T-helper 1 cell (primary cell): ENCODE results near the gene NADK.
"Not testable (repeated sequence)": the region's sequence is repeated elsewhere in the genome, so short reads cannot be mapped to it uniquely, and the experiment has no call there.

Experiments used
- DNase-seq, 5 donors: peaks; one replicate each; pipeline ENCODE4 v3.0.0-alpha.2; 2012 to 2020

NADK gene

DNA sequence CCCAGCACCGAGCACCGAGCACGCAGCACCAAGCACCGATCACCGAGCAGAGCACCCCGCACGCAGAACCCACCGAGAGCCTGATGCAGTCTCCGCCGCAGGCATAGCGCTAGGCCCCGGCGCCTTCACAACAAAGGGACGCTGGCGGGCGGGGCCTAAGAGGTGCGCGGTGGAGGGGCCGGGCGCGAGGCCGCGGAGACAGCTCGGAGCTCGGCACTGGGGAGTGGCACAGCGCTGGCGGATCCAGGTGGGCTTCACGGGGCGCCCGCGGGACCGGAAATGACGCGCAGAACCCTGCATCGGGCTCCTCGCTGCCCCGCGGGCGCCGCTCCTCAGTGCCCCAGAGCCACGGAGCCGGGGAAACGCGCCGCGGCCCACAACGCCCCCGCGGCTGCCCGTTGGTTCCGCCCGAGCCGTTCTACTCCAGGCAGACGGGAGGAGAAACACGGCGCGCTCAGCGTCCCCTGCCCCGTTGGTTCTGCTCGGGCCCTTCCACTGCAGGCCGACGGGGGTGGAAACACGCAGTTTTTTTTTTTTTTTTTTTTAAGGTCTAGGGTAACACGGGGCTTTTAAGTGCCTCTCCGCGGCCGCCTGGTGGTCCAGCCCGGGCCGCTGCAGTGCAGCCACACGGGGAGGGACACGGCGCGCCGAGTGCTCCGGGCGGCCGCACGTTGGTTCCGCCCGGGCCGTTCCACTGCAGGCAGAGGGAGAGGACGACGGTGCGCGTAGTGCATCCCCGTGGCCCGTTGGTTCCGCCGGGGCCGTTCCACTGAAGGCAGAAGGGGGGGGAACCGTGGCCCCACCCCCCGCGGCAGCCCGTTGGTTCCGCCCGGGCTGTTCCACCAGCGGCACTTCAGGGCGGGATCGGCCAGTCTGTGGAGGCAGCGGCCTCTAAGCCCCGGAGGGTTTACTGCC, 32.4 kb downstream of the NADK start:
- DNase-seq = peak; percentile 57 to 89 (median 70)

DNA sequence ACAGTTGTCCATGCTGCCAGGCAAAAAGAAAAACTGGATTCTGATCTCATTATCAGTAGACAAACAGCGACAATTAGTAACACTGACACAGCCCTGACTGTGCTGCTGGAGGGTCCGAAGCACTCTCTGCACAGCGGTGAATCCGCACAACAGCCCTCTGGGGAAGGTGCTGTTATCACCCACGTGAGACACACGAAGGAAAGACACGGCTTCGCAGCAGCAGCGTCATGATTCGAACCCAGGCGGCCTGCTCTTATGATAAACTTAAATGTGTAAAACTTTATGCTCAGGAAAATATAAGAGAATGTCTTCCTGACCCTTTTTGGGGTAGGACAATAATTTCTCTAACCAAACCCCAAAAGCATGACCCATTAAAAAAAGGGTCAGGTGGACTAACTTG, 35.7 kb downstream of the NADK start:
- not testable (repeated sequence) for DNase-seq

DNA sequence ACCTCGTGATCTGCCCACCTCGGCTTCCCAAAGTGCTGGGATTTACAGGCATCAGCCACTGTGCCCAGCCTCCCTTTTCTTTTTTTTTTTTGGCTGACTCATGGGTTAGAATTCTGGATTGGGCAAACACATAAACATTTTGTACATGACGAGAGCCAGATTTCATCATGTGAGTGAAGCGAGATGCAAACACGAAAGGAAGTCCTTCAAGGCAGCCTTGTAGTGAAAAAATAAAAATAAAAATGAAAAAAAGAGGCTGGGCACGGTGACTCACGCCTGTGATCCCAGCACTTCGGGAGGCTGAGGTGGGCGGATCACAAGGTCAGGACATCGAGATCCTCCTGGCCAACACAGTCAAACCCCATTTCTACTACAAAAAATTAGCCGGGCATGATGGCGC, 37.3 kb downstream of the NADK start:
- not testable (repeated sequence) for DNase-seq

DNA sequence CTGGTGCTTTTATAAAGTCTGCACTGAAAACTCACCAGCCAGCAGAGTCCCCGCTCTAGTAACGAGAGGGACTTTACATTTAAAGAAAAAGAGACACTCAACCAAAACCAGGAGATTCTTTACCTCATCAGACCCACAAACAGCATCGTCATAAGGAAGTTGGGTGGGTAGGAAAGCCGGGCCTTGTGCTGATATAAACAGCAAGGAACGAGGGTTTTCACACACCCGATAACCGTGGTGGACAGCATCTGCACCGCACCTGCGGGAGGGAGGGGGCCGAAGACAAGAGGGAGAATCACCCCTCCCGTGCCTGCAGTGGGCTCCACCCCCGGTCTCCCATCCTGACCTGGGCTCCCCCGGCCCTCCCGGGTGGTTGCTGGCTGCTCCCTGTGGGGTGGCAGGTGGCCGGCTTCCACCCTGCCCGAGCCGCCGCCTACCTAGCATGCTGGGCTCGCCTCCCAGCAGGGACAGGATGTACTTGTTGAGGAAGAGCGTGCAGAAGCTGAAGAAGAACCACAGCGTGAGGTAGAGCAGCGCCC, 39.4 kb downstream of the NADK start:
- DNase-seq = not testable (repeated sequence)

DNA sequence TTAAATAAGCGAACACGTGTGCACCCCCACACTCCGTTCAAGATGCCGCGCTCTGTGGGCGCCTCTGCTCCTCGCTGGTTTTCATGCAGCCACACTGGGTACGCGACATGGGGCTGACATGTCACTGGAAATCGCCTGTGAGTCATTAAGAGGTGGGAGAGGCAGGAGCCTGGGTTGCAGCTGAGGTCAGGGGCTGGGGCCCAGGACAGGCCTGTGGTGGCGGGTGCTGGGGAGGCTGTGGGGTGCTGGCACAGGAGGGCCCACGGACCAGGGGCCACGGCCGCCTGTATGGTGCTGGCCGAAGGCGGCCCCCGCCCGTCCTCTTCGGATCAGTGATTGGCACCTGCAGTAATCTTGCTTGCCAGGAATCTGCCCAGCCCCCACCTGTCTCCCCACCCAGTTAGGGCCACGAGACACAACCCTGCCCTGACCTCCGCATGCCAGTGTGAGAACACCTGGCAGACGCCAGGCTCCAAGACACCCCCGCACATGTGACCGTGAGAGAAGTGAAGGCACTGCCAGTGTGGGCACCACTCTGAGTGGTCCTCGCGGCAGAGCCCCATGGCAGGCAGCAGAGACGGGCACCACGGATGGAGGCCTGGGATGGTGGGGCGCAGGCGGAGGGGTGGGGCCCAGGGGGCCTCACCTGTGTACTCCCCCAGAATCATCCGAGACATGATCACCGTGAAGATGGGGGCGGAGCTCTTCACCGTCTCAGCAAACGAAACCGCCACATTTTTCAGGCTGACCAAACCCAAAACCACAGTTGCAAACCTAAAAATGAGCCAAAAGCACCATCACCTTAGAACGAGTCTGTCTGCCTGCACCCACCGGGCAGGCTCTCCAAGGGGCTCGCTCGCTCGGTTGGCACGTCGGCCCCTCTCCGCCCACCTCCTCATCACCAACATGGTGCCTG, 40.3 kb downstream of the NADK start:
- DNase-seq = not testable (repeated sequence)

DNA sequence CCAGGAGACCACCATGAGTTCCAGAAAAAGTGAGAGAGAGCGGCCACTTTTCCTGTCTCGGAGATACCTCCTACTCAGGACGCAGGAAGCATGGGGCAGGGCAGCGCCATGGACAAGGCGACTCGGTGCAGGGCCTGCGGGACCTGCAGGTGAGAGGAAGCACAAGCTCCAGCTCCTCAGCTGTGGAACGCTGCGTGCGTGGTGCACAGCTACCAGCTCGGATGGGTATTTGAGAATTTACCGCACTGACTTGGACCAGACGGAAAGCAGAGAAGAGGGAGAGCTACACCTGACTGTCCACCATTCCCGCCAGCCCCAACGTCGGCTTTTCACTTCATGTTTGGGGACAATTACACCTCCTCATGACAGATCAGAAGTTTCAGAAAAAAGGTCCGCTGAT, 45.9 kb downstream of the NADK start:
- DNase-seq = no peak

DNA sequence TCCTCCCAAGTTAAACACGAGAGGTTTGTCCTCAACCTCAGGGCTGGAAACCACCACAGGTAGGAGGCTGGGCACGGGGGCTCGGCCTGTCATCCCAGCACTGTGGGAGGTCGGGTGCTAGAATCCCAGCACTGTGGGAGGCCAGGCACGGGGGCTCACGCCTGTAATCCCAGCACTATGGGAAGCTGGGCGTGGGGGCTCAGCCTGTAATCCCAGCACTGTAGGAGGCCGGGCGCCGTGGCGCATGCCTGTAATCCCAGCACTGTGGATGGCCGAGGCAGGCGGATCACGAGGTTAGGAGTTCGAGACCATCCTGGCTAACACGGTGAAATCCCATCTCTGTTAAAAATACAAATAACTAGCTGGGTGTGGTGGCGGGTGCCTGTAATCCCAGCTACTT, 47.4 kb downstream of the NADK start:
- no peak for DNase-seq

DNA sequence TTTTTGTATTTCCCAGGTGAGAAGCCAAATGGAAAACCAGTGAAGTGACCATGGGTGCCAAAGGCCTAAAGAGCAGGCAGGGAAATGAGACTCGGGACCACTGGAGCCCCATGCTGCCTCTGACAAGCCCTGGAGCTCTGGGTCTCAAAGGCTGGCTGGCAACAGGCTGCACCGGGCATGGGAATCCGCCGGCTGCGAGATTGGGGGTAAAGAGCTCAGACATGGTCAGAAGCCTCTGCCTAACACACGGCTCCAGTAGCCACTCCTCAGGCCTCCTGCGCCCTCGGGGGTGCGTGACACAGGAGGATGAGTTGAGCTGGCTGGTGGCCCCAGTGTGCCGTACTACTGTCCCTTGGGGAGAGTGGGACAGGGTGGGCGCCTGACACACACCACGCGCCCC, 48.0 kb downstream of the NADK start:
- not testable (repeated sequence) for DNase-seq

DNA sequence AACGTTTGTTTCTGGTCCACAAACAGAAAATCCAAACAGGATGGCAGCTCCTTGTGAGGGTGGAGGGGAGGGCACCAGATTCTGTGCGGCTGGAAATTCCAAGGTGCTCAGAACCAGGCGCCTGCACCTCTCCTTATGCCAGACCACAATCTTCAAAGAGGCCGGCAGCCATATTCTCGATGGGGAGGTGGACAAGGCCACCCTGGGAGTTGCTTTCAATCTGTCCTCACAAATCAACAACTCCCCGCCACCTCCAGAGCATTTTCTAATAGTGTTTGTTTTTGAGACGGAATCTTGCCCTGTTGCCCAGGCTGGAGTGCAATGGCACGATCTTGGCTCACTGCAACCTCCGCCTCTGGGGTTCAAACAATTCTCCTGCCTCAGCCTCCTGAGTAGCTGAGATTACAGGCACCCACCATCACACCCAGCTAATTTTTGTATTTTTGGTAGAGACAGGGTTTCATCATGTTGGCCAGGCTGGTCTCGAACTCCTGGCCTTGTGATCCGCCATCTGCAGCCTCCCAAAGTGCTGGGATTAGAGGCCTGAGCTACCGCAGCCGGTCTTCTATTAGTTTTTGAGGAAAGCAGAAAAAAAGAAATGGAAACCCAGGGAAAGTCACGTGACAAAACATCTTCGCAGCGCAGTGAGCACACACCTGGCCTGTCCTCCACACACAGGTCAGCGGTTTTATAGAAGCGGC, 49.0 kb downstream of the NADK start:
- DNase-seq = not testable (repeated sequence)

DNA sequence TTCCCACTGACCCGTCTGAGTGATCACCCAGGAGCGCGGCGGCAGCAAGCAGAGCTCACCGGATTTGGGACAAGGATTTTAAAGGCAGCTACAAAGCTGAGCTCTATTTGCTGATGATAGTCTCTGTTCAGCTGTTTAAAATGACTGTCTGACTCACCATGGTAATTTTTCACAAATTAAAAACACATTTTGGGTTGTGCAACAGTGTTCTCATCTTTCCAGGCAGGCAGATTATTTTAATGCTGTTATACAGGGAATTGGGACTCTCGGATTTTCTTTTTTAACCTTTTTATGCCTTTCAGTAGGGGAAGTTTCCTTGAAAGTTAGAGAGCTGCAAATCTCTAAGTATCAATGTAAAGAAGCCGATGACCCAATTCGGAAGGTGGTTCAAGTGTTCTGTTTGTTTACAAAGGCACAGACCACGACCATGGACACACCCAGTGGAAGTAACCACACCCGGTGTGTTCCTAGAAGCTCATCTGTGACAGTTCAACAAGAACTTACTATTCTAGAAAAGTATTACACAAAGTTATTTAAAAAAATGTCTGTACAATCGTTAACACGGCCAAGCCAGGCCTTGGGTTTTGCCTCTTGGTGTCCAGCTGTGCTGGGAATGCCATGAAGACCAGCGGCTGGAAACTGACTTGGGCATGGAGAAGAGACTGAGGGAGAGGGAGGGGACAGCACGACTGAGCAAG, 49.8 kb downstream of the NADK start:
- peak in 2 of 5 donors; percentile 39 to 74 for DNase-seq

DNA sequence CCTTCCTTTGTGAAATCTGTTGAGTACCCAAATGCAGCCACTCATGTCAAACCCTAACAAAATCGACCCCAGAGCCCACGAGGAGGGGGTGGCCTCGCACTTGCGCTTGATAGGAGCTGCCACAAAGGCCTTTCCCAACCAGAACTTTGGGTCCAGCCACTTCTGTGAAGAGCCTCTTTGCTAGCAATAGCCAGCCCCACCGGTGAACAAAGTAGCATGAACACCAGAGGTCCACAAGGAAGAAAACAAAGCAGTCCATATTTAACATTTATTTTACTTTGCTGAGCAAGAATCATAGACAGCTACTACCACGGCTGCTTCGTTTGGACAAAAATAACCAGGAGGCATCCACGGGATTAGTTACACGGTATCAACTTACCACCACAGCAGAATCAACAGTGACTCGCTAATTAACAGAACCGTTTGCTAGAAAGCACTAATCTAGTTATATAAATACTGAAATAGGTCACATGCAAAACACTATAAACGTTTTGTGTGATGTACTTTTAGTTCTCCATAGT, 51.1 kb downstream of the NADK start:
- DNase-seq = not testable (repeated sequence)

DNA sequence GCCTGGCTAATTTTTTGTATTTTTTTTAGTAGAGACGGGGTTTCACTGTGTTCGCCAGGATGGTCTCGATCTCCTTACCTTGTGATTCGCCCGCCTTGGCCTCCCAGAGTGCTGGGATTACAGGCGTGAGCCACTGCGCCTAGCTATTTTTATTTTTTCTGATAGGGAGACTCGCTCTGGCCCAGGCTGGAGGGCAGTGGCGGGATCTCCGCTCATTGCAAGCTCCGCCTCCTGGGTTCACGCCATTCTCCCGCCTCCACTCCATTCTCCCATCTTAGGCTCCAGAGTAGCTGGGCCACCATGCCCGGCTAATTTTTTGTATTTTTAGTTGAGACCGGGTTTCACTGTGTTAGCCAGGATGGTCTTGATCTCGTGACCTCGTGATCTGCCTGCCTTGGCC, 52.2 kb downstream of the NADK start:
- DNase-seq = not testable (repeated sequence)

DNA sequence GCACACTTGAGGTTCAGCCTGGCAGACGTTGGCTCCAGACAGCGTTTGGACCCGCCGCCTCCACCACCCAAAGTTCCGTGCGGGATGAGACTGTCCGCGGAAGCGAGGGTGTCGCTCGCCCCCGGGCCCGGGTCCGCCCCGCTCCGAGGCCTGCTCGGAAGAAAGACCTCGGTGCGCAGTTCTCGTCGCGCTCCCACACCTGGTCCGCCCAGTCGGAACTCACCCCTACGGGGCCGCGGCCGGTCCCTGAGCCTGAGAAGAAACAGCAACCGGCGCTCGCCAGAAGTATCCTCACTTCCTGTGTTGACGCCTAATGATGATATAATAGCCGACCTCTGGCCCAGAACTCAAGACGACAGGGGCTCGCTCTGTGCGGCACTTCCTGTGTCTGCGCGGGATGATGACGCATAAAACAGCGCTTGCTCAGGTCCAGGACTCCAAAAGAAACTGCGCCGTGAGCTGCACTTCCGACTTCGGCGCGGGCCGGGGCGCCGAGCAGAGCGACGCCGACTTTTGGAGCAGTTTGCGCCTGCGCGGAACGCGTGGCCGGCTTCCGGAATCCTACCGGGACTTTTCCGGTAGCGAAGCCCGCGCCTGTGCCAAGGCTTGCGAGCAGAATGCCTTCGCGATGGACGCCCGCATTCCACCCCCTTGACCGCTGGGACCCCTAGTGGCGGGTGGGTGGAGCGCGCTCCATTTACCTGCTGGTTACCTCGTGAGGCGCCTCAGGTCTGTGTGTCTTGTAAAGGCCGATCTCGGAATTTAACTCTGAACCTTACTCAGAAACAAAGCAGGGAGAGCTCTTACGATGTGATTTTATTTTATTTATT, 54.0 kb downstream of the NADK start, which contains the start of gene CDK11A:
Gene CDK11A (minus strand): TSS at position 323 of the 830 bp plus-strand sequence. CDS start 1,539 bp downstream, outside the sequence.
- DNase-seq = peak; percentile 95 to 99 (median 99)

DNA sequence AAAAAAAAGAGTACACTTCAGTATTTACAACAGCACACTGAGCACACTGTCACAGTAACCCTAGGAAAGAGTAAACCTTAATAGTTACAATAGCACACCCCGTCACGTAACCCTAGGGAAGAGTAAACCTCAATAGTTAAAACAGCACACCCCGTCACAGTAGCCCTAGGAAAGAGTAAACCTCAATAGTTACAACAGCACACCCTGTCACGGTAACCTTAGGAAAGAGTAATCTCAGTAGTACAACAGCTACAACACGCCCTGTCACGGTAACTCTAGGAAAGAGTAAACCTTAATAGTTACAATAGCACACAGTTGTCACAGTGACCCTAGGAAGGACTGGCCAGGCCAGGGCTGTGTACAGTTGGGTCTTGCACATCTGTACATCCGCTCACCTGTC, 57.1 kb downstream of the NADK start:
- no peak for DNase-seq

DNA sequence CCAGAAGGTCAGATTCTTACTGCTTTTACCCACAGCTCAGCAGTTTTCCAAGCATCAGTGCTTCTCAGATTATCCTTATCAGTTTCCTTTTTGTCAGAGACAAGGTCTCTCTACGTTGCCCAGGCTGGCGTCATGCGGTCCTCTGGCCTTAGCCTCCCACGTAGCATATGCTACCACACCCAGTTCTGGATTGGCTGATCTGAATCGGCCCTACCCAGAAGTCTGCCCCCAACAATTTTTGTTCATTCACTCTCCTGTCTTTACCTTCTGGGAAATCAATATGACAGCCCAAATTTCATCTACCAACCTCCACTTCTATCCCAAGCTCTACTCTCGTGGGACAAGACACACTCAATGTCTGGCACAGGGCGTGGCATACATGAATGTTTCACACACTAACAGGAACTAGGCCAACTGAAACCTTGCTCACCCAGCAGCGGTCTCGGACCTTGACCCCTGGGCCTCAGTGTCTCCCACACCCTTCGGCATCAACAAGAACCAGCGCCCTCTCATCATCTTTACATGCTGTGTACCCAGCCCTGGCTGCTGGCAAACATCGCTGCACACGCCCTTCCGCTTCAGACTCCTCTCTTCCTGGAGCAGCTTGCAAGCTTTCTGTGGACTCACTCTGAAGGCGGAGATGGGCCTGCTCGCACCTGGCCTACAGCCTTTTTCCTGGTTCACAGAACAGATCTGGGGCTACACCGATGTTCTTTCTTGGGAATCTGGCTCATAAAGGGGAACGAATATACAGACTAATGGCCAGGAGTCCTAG, 63.0 kb downstream of the NADK start:
- not testable (repeated sequence) for DNase-seq

DNA sequence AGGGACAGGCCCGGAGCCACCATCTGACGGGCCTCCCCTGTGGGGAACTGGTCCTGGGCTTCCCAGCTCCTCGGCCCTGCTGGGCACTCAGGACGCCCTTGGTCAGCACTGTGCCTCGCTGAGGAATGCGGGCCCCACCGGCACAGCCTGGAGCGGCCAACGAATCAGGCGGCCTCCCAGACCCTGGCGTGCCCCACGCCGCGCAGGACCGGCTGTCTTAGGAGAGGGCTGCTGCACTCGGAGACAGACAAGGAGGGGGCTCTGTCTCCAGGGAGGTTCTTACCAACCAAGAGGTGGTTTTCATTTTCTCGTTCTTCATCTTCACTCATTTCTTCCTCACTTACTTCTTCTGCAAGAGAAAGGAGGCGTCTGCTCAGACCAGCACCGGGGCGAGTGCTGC, 70.4 kb downstream of the NADK start:
- not testable (repeated sequence) for DNase-seq

DNA sequence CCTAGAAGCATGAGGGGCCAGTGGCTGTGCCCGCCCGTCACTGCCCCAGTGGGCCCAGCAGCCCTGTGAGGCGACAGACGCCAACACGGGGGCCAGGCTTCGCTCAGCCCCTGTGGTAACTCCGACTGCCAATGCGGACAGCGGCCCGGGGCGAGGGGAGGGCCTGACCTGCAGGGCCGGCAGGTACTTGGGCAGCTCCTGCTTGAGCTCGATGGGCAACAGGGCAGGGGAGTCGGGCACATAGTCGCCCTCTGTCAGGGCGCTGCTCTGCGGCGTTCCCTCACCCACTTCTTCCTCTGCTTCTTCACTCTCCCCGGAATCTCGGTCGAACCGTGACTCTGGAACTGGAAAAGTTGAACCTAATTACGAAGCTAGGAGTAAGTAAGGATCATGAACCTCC, 71.0 kb downstream of the NADK start:
- DNase-seq = not testable (repeated sequence)

DNA sequence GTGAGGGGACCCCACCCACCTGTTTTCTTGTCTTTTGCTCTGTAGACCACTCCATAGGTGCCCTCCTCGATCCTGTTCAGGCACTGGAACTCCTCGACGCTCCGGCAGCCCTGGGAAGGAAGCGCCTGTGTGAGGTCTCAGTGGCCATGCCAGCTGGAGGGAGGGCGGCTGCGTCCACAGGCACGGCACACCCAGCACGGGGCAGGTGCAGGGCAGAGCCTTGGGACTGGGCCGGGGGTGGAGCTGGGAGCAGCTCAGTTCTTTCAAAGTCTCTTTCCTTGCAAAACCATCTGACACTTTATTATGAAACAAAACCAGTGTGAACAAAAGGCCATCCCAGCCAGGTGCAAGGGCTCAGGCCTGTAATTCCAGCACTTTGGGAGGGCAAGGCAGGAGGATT, 72.6 kb downstream of the NADK start:
- DNase-seq = not testable (repeated sequence)

DNA sequence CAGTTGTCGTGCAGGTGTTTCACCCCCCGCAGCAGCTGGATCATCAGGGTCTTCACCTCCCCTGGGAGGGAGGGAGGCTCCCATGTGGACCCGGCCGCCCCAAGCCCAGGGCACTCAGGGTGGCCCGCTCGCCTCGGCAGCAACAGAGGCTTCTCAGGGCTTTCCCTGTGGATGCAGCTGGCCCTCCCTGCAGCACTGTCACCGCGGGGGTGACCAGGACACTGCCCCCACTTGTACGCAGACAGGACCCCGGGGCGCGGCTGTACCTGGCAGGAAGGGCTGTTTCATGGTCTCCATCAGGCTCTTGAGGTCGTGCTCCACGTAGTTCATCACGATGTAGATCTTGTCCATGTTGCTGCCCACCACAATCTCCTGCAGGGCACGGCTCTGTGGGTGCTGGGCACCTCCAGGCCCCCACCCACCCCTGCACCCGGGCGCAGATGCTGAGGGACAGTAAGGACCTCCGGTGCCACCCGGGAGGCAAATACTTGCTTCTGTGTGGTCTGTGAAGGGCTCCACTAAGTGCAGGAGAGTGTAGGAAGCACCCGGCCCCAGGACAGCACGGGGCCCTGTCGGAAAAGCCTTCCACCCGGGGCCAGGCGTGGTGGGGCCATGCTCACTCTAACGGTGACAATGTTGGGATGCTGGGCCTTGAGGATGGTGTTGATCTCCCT, 73.8 kb downstream of the NADK start:
- not testable (repeated sequence) for DNase-seq
